CD4-positive, alpha-beta T cell (primary cell): ENCODE data around the gene MARCHF9. TPM values are rescaled to one million over a fixed set of nuclear protein-coding genes. Genes with fewer than 3 reads are reported as not detected.

ENCODE experiments used
- ATAC-seq: fragments of 200-7000 bp; cut with Tn5 transposase; one replicate; pipeline ENCODE4 v1.10.0; 2022; ENCODE audit warnings: mild to moderate bottlenecking; ENCODE audit not compliant: poor library complexity
- CTCF ChIA-PET: fragments of 350-600 bp; sonication (Branson Sonifier 250); formaldehyde crosslinking; loops from one replicate; lab custom pipeline; 2021; ENCODE audit warnings: antibody characterized with exemption, inconsistent platforms; lab: Charles Lee
- POLR2A ChIA-PET: fragments of 350-600 bp; sonication (Branson Sonifier 250); formaldehyde crosslinking; loops from one replicate; lab custom pipeline; 2021; ENCODE audit warnings: antibody characterized with exemption, inconsistent platforms; lab: Charles Lee
- DNase-seq, 14 experiments: peaks; one replicate each; pipeline ENCODE4 v3.0.0-alpha.2; 2013 to 2020; ENCODE audit warnings: mixed read lengths in 2 of 14
- H3K27ac ChIP-seq, 2 donors: one replicate each; pipeline versions ENCODE4 v1.5.1 to v1.7.0; 2013; ENCODE audit warnings: low read length in 2 of 2, low read depth in 1 of 2, mild to moderate bottlenecking in 1 of 2
- H3K27me3 ChIP-seq, 2 experiments: 1 replicate in 1 of 2; 2 replicates in 1 of 2; pipeline versions ENCODE4 v1.6.1 to v1.7.0; 2013; ENCODE audit warnings: low read length in 2 of 2, control low read depth in 1 of 2, mild to moderate bottlenecking in 1 of 2, moderate library complexity in 1 of 2; ENCODE audit not compliant: insufficient read depth in 2 of 2, control insufficient read depth in 1 of 2
- H3K36me3 ChIP-seq: one replicate; pipeline ENCODE4 v1.6.1; 2013; ENCODE audit warnings: low read length, control low read depth; ENCODE audit not compliant: insufficient read depth
- H3K4me1 ChIP-seq: one replicate; pipeline ENCODE4 v1.6.1; 2013; ENCODE audit warnings: low read length, control low read depth; ENCODE audit not compliant: insufficient read depth
- H3K4me3 ChIP-seq: one replicate; pipeline ENCODE4 v1.5.1; 2013; ENCODE audit warnings: mild to moderate bottlenecking, low read length, moderate library complexity
- H3K9me3 ChIP-seq, 2 experiments: 1 replicate in 1 of 2; 2 replicates in 1 of 2; pipeline versions ENCODE4 v1.6.1 to v1.7.0; 2013; ENCODE audit warnings: low read length in 2 of 2, mild to moderate bottlenecking in 2 of 2, control low read depth in 1 of 2, moderate library complexity in 1 of 2; ENCODE audit not compliant: control insufficient read depth in 1 of 2, insufficient read depth in 1 of 2
- H3K27ac Mint-ChIP-seq: one replicate; pipeline ENCODE4 v1.8.0; 2020; ENCODE audit warnings: mixed read lengths
- H3K27me3 Mint-ChIP-seq: one replicate; pipeline ENCODE4 v1.8.0; 2021; ENCODE audit warnings: mixed read lengths
- H3K36me3 Mint-ChIP-seq: one replicate; pipeline ENCODE4 v1.8.0; 2021; ENCODE audit warnings: low read depth, mixed read lengths
- H3K4me1 Mint-ChIP-seq: one replicate; pipeline ENCODE4 v1.8.0; 2021; ENCODE audit warnings: low read depth, mixed read lengths
- H3K4me3 Mint-ChIP-seq: one replicate; pipeline ENCODE4 v1.8.0; 2020; ENCODE audit warnings: mild to moderate bottlenecking, mixed read lengths
- H3K9me3 Mint-ChIP-seq: one replicate; pipeline ENCODE4 v1.8.0; 2020; ENCODE audit warnings: mixed read lengths
- CTCF ChIP-seq: fragments of 200-600 bp; IDR thresholded peaks from one replicate; pipeline ENCODE4 v1.8.0; 2022; ENCODE audit warnings: antibody characterized with exemption, mild to moderate bottlenecking
- intact Hi-C, 2 experiments: fragments of 100-400 bp; cut with DNase I in 1 of 2; cut with micrococcal nuclease in 1 of 2; formaldehyde crosslinking; loops; one replicate each; pipeline versions ENCODE4 v1.15.1 to v1.9.0; 2023 to 2025; cut with DNase I, micrococcal nuclease
- total RNA-seq, 174 experiments: library from RNA in 2 of 174; stranded (reverse) in 2 of 174; gene quantifications; one replicate each; pipeline ENCODE4 v1.2.3 and lab custom pipeline; 2021 to 2026

Gene MARCHF9
- total RNA-seq, 2 experiments from 2014 or later, result 39.9 to 40.8 TPM

GRCh38 chr12:57727758-57728395 lies 27.0 kb upstream of the MARCHF9 start:
- H3K36me3 Mint-ChIP-seq, result peaks cover 80% of the 10 kb centered on the region
- H3K4me1 Mint-ChIP-seq, result peaks cover 18% of the 10 kb centered on the region
- H3K27me3 Mint-ChIP-seq, result no peaks in the 10 kb centered on the region
- H3K27ac Mint-ChIP-seq, result no peak overlapping the region
- Histone ChIP-seq H3K9me3 (peaks cover 0 to 12% of the 10 kb centered on the region in 2 experiments), H3K36me3 (peaks cover 66% of the 10 kb centered on the region), H3K4me3 (no peak overlapping the region), H3K4me1 (peaks cover 10% of the 10 kb centered on the region), H3K27ac (no peak overlapping the region), H3K27me3 (no peaks in the 10 kb centered on the region)
- H3K9me3 Mint-ChIP-seq, result no peaks in the 10 kb centered on the region
- TF ChIP-seq CTCF, result no peak
- no peak overlapping the region for H3K4me3 Mint-ChIP-seq
- CTCF ChIA-PET, result no interaction called here
- ATAC-seq (no peak), DNase-seq (peak in 2 of 14 experiments; percentile 12 to 27)
- POLR2A ChIA-PET, result no interaction called here
- intact Hi-C loops, result no loop called here

GRCh38 chr12:57729321-57729844 lies 25.5 kb upstream of the MARCHF9 start:
- no peak overlapping the region for H3K27ac Mint-ChIP-seq
- intact Hi-C loops, result no loop called here
- ChIA-PET CTCF (no interaction called here), POLR2A (no interaction called here)
- TF ChIP-seq CTCF, result no peak
- H3K4me1 Mint-ChIP-seq, result peaks cover 6% of the 10 kb centered on the region
- no peaks in the 10 kb centered on the region for H3K9me3 Mint-ChIP-seq
- H3K36me3 Mint-ChIP-seq, result peaks cover 90% of the 10 kb centered on the region
- DNase-seq (no peak), ATAC-seq (no peak)
- H3K4me3 Mint-ChIP-seq, result no peak overlapping the region
- Histone ChIP-seq H3K4me3 (no peak overlapping the region), H3K36me3 (peaks cover 81% of the 10 kb centered on the region), H3K9me3 (peaks cover 0 to 12% of the 10 kb centered on the region in 2 experiments), H3K27me3 (no peaks in the 10 kb centered on the region), H3K4me1 (peaks cover 9% of the 10 kb centered on the region), H3K27ac (no peak overlapping the region)
- no peaks in the 10 kb centered on the region for H3K27me3 Mint-ChIP-seq

- Histone ChIP-seq H3K4me3 (no peak overlapping the region), H3K27ac (no peak overlapping the region), H3K4me1 (peaks cover 6% of the 10 kb centered on the region), H3K36me3 (peaks cover 93% of the 10 kb centered on the region), H3K27me3 (no peaks in the 10 kb centered on the region), H3K9me3 (peaks cover 0 to 12% of the 10 kb centered on the region in 2 experiments)
- H3K4me3 Mint-ChIP-seq, result no peak overlapping the region
- intact Hi-C loops, result no loop called here
- ChIA-PET CTCF (no interaction called here), POLR2A (no interaction called here)
- H3K9me3 Mint-ChIP-seq, result no peaks in the 10 kb centered on the region
- no peaks in the 10 kb centered on the region for H3K27me3 Mint-ChIP-seq
- H3K4me1 Mint-ChIP-seq, result peaks cover 12% of the 10 kb centered on the region
- no peak for TF ChIP-seq CTCF
- H3K27ac Mint-ChIP-seq, result no peak overlapping the region
- DNase-seq (no peak), ATAC-seq (no peak)
- H3K36me3 Mint-ChIP-seq, result peaks cover 93% of the 10 kb centered on the region
These were observed 24.4 kb upstream of the MARCHF9 start for GRCh38 chr12:57730336-57731067.
